ENCODE results near the gene PLAC8. TPM values are rescaled to one million over a fixed set of nuclear protein-coding genes. Genes with fewer than 3 reads are reported as not detected.
A peak's percentile ranks its signal among the peaks of the same experiment; 100 is the strongest.

The PLAC8 gene
- total RNA-seq, 2 experiments from 2014 or later, result 249 to 259 TPM

DNA sequence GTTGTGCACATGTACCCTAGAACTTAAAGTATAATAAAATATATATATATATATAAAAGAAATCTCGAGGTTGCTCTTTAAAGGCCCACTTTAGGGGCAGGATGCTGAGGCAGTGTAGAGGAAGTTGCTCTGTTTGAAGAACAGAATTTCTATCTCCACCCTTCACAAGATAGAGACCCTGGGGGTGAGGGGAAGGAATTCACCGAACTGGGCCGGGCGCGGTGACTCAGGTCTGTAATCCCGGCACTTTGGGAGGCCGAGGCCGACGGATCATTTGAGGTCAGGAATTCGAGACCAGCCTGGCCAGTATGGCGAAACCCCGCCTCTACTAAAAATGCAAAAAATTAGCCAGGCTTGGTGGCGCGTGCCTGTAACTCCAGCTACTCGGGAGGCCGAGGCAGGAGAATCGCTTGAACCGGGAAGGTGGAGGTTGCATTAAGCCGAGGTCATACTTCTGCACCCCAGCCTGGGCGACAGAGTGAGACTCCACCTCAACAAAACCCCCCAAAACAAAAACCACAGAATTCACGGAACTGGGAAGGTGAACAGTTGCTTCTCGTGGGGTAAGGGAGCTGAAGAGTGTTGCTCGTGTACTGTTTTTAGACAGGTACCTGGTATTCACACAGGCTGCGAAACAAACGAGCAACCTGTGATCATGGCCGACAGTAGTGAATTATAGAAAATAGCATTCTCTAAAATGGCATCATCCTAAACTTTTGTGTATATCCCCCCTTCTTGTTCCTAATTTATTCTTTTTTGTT, 6.2 kb downstream of the PLAC8 start:
- Mint-ChIP-seq H3K4me3 (peak overlapping the region; percentile 96), H3K36me3 (ENCODE audit: low read depth) (peaks cover 88% of the 10 kb centered on the region), H3K4me1 (ENCODE audit: low read depth) (peaks cover 67% of the 10 kb centered on the region)

GRCh38 chr4:83107631-83108030, 6.9 kb downstream of the PLAC8 start:
- Mint-ChIP-seq H3K4me1 (ENCODE audit: low read depth) (peaks cover 67% of the 10 kb centered on the region), H3K36me3 (ENCODE audit: low read depth) (peaks cover 88% of the 10 kb centered on the region), H3K27me3 (no peaks in the 10 kb centered on the region), H3K27ac (peak overlapping the region; percentile 89), H3K9me3 (no peaks in the 10 kb centered on the region), H3K4me3 (peak overlapping the region; percentile 76)
- no peak for TF ChIP-seq CTCF (IDR thresholded peaks at IDR 0.05)
- DNase-seq (peak in 3 of 14 experiments; percentile 11 to 18 (median 17)), ATAC-seq (ENCODE audit: poor library complexity) (no peak)
- H3K9me3 ChIP-seq (ENCODE audit: control insufficient read depth in 1 of 2, insufficient read depth in 1 of 2, low read length in 2 of 2), result no peaks in the 10 kb centered on the region
- peak overlapping the region in 1 of 2 donors; percentile 35 for H3K27ac ChIP-seq (ENCODE audit: low read depth in 1 of 2, low read length in 2 of 2)
- H3K4me1 ChIP-seq (ENCODE audit: insufficient read depth, low read length), result peaks cover 42% of the 10 kb centered on the region
- POLR2A ChIA-PET, result interaction anchor here (1.2 to 8.9 kb wide), 3 partner anchors 9 to 110 kb away, joined by 4 to 167 read pairs (median 4); no protein-coding TSS in a partner anchor
- peaks cover 40% of the 10 kb centered on the region for H3K36me3 ChIP-seq (ENCODE audit: insufficient read depth, low read length)
- no peak overlapping the region for H3K4me3 ChIP-seq (ENCODE audit: low read length)
- intact Hi-C loops (cut with DNase I, micrococcal nuclease), result loop anchor here in 1 of 2 experiments (2.0 kb wide), 1 partner anchor 19 kb away; no protein-coding TSS in a partner anchor
- H3K27me3 ChIP-seq (ENCODE audit: control insufficient read depth in 1 of 2, insufficient read depth in 2 of 2, low read length in 2 of 2), result no peaks in the 10 kb centered on the region
- CTCF ChIA-PET, result no interaction called here

More for the DNA sequence above, 6.2 kb downstream of the PLAC8 start:
- peaks cover 35% of the 10 kb centered on the region for H3K36me3 ChIP-seq (ENCODE audit: insufficient read depth, low read length)
- no peaks in the 10 kb centered on the region for H3K9me3 ChIP-seq (ENCODE audit: control insufficient read depth in 1 of 2, insufficient read depth in 1 of 2, low read length in 2 of 2)
- peak overlapping the region; percentile 89 for H3K27ac Mint-ChIP-seq
- DNase-seq (peak in 7 of 14 experiments; percentile 15 to 61 (median 47)), ATAC-seq (ENCODE audit: poor library complexity) (peak; percentile 16)
- H3K27ac ChIP-seq (ENCODE audit: low read depth in 1 of 2, low read length in 2 of 2), result peak overlapping the region; percentile 52 to 59
- H3K27me3 Mint-ChIP-seq, result no peaks in the 10 kb centered on the region
- intact Hi-C loops (cut with DNase I, micrococcal nuclease), result loop anchor here in 1 of 2 experiments (2.0 kb wide), 1 partner anchor 19 kb away; no protein-coding TSS in a partner anchor
- peak overlapping the region; percentile 83 for H3K4me3 ChIP-seq (ENCODE audit: low read length)
- peaks cover 42% of the 10 kb centered on the region for H3K4me1 ChIP-seq (ENCODE audit: insufficient read depth, low read length)
- TF ChIP-seq CTCF (IDR thresholded peaks at IDR 0.05), result no peak
- no peaks in the 10 kb centered on the region for H3K27me3 ChIP-seq (ENCODE audit: control insufficient read depth in 1 of 2, insufficient read depth in 2 of 2, low read length in 2 of 2)
- ChIA-PET POLR2A (interaction anchor here (1.0 to 8.9 kb wide), 9 partner anchors 10 to 176 kb away, joined by 3 to 167 read pairs (median 4); partner anchors contain the start of genes COPS4 and COQ2), CTCF (interaction anchor here (1.0 to 1.1 kb wide), 2 partner anchors 24 to 145 kb away, joined by 3 read pairs; no protein-coding TSS in a partner anchor)
- no peaks in the 10 kb centered on the region for H3K9me3 Mint-ChIP-seq

DNA sequence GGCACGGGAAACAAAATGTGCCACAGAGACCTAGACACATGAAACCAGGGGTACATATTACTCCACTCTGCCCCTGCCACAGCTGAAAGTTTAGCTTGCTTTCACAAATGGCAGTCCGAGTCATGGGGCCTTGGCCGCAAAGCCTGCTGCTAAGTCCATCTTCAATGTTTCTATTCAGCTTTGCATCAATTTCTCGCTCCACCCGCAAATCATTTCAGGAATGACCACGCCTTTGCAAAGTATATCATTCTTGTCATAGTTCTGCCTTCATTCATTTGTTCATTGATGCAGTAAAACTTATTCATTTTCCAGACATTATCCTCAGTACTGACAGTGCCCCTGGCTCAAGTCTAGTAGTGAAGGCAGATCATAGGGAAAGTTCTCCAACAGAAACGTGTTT, 9.5 kb downstream of the PLAC8 start:
- TF ChIP-seq CTCF (IDR thresholded peaks at IDR 0.05), result no peak
- H3K27ac ChIP-seq (ENCODE audit: low read depth in 1 of 2, low read length in 2 of 2), result no peak overlapping the region
- POLR2A ChIA-PET, result no interaction called here
- peaks cover 64% of the 10 kb centered on the region for H3K36me3 ChIP-seq (ENCODE audit: insufficient read depth, low read length)
- intact Hi-C loops (cut with DNase I, micrococcal nuclease), result loop anchor here in 1 of 2 experiments (2.0 kb wide), 1 partner anchor 20 kb away; no protein-coding TSS in a partner anchor
- H3K27me3 ChIP-seq (ENCODE audit: control insufficient read depth in 1 of 2, insufficient read depth in 2 of 2, low read length in 2 of 2), result no peaks in the 10 kb centered on the region
- Mint-ChIP-seq H3K4me1 (ENCODE audit: low read depth) (peaks cover 72% of the 10 kb centered on the region), H3K4me3 (peak overlapping the region; percentile 48), H3K36me3 (ENCODE audit: low read depth) (peaks cover 92% of the 10 kb centered on the region), H3K27me3 (no peaks in the 10 kb centered on the region), H3K27ac (peak overlapping the region; percentile 67), H3K9me3 (no peaks in the 10 kb centered on the region)
- CTCF ChIA-PET, result no interaction called here
- peaks cover 37% of the 10 kb centered on the region for H3K4me1 ChIP-seq (ENCODE audit: insufficient read depth, low read length)
- DNase-seq (no peak), ATAC-seq (ENCODE audit: poor library complexity) (no peak)
- no peak overlapping the region for H3K4me3 ChIP-seq (ENCODE audit: low read length)
- no peaks in the 10 kb centered on the region for H3K9me3 ChIP-seq (ENCODE audit: control insufficient read depth in 1 of 2, insufficient read depth in 1 of 2, low read length in 2 of 2)
